HL-60 (cell line): ENCODE data around the gene UBTD1.

Source experiments
- GABPA ChIP-seq: IDR thresholded peaks from 2 replicates; pipeline ENCODE4 v1.6.1; 2012; ENCODE audit warnings: low read depth
- POLR2AphosphoS5 ChIP-seq: IDR thresholded peaks from 2 replicates; pipeline ENCODE4 v1.6.1; 2012; ENCODE audit warnings: low read depth
- SPI1 ChIP-seq: IDR thresholded peaks from 2 replicates; pipeline ENCODE4 v1.6.1; 2012; ENCODE audit warnings: low read depth, mild to moderate bottlenecking, borderline replicate concordance
- TF ChIP-seq, protein P1 (sequence below): IDR thresholded peaks from one replicate; pipeline ENCODE4 v1.5.1; 2011; ENCODE audit warnings: low read length, control low read depth, inconsistent platforms; ENCODE audit not compliant: insufficient read depth

- TF ChIP-seq, protein P1, sequence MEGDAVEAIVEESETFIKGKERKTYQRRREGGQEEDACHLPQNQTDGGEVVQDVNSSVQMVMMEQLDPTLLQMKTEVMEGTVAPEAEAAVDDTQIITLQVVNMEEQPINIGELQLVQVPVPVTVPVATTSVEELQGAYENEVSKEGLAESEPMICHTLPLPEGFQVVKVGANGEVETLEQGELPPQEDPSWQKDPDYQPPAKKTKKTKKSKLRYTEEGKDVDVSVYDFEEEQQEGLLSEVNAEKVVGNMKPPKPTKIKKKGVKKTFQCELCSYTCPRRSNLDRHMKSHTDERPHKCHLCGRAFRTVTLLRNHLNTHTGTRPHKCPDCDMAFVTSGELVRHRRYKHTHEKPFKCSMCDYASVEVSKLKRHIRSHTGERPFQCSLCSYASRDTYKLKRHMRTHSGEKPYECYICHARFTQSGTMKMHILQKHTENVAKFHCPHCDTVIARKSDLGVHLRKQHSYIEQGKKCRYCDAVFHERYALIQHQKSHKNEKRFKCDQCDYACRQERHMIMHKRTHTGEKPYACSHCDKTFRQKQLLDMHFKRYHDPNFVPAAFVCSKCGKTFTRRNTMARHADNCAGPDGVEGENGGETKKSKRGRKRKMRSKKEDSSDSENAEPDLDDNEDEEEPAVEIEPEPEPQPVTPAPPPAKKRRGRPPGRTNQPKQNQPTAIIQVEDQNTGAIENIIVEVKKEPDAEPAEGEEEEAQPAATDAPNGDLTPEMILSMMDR: no peak
- TF ChIP-seq GABPA (no peak), POLR2AphosphoS5 (no peak), SPI1 (no peak)
Measured at GRCh38 chr10:97598407-97599271, 99.9 kb downstream of the UBTD1 start.
